ENCODE measurements around the gene S100A7A. TPM values are rescaled to one million over a fixed set of nuclear protein-coding genes. Genes with fewer than 3 reads are reported as not detected.

The S100A7A gene
- polyA plus RNA-seq, 1 donor from 2014 or later, result not detected

GRCh38 chr1:153400244-153400643 lies 16.1 kb upstream of the S100A7A start:
- Histone ChIP-seq H3K36me3 (ENCODE audit: insufficient read depth, low read length) (no peaks in the 10 kb centered on the region), H2AFZ (ENCODE audit: low read depth, low read length) (no peak overlapping the region), H3K9me2 (ENCODE audit: insufficient read depth, low read length) (no peaks in the 10 kb centered on the region), H3K9me3 (ENCODE audit: low read length) (no peaks in the 10 kb centered on the region), H3K79me2 (replicated peaks; ENCODE audit: insufficient read depth, low read length) (no peaks in the 10 kb centered on the region), H3K27ac (ENCODE audit: low read length) (no peak overlapping the region), H3K27me3 (ENCODE audit: insufficient read depth, low read depth, low read length) (no peaks in the 10 kb centered on the region), H3K4me3 (ENCODE audit: low read length) (no peak overlapping the region), H3F3A (ENCODE audit: insufficient read depth, low read length, poor library complexity, severe bottlenecking) (no peaks in the 10 kb centered on the region), H3K4me2 (ENCODE audit: low read length) (no peak overlapping the region), H4K20me1 (ENCODE audit: insufficient read depth) (no peaks in the 10 kb centered on the region), H3K9ac (ENCODE audit: low read length) (no peak overlapping the region)
- no peak for TF ChIP-seq EP300 (conservative IDR thresholded peaks at IDR 0.05; ENCODE audit: poor library complexity, severe bottlenecking)
- no peak for TF ChIP-seq REST (IDR thresholded peaks at IDR 0.05; ENCODE audit: borderline replicate concordance)
- TF ChIP-seq TAF1 (IDR thresholded peaks at IDR 0.05; ENCODE audit: low read depth), result no peak
- no peak for TF ChIP-seq EZH2 (IDR thresholded peaks at IDR 0.05; ENCODE audit: borderline replicate concordance, insufficient read depth, low read length, poor library complexity, severe bottlenecking)
- no peak for TF ChIP-seq RAD21 (conservative IDR thresholded peaks at IDR 0.05)
- TF ChIP-seq CTCF (IDR thresholded peaks at IDR 0.05; ENCODE audit: poor library complexity, severe bottlenecking), result no peak
- no peak for TF ChIP-seq MXI1 (conservative IDR thresholded peaks at IDR 0.05; ENCODE audit: poor library complexity, severe bottlenecking)
- no peak for TF ChIP-seq POLR2AphosphoS5 (IDR thresholded peaks at IDR 0.05)
- no peak for TF ChIP-seq SMC3 (conservative IDR thresholded peaks at IDR 0.05; ENCODE audit: poor library complexity)

GRCh38 chr1:153401461-153401860 lies 14.9 kb upstream of the S100A7A start:
- Histone ChIP-seq H3K9ac (ENCODE audit: low read length) (no peak overlapping the region), H4K20me1 (ENCODE audit: insufficient read depth) (no peaks in the 10 kb centered on the region), H3K4me2 (ENCODE audit: low read length) (no peak overlapping the region), H3K27ac (ENCODE audit: low read length) (no peak overlapping the region), H3K9me2 (ENCODE audit: insufficient read depth, low read length) (no peaks in the 10 kb centered on the region), H3K4me3 (ENCODE audit: low read length) (no peak overlapping the region), H3K9me3 (ENCODE audit: low read length) (no peaks in the 10 kb centered on the region), H3K36me3 (ENCODE audit: insufficient read depth, low read length) (no peaks in the 10 kb centered on the region), H2AFZ (ENCODE audit: low read depth, low read length) (no peak overlapping the region), H3F3A (ENCODE audit: insufficient read depth, low read length, poor library complexity, severe bottlenecking) (no peaks in the 10 kb centered on the region), H3K79me2 (replicated peaks; ENCODE audit: insufficient read depth, low read length) (no peaks in the 10 kb centered on the region), H3K27me3 (ENCODE audit: insufficient read depth, low read depth, low read length) (no peaks in the 10 kb centered on the region)
- no peak for TF ChIP-seq POLR2AphosphoS5 (IDR thresholded peaks at IDR 0.05)

- Histone ChIP-seq H3K79me2 (replicated peaks; ENCODE audit: insufficient read depth, low read length) (no peaks in the 10 kb centered on the region), H3K9me3 (ENCODE audit: low read length) (no peaks in the 10 kb centered on the region), H3K4me3 (ENCODE audit: low read length) (no peak overlapping the region), H3K9ac (ENCODE audit: low read length) (no peak overlapping the region), H3K36me3 (ENCODE audit: insufficient read depth, low read length) (no peaks in the 10 kb centered on the region), H3K4me2 (ENCODE audit: low read length) (no peak overlapping the region), H3F3A (ENCODE audit: insufficient read depth, low read length, poor library complexity, severe bottlenecking) (no peaks in the 10 kb centered on the region), H3K27me3 (ENCODE audit: insufficient read depth, low read depth, low read length) (no peaks in the 10 kb centered on the region), H4K20me1 (ENCODE audit: insufficient read depth) (no peaks in the 10 kb centered on the region), H2AFZ (ENCODE audit: low read depth, low read length) (no peak overlapping the region), H3K9me2 (ENCODE audit: insufficient read depth, low read length) (no peaks in the 10 kb centered on the region), H3K27ac (ENCODE audit: low read length) (no peak overlapping the region)
- TF ChIP-seq REST (IDR thresholded peaks at IDR 0.05; ENCODE audit: borderline replicate concordance) (no peak), EP300 (conservative IDR thresholded peaks at IDR 0.05; ENCODE audit: poor library complexity, severe bottlenecking) (no peak), SMC3 (conservative IDR thresholded peaks at IDR 0.05; ENCODE audit: poor library complexity) (no peak), EZH2 (IDR thresholded peaks at IDR 0.05; ENCODE audit: borderline replicate concordance, insufficient read depth, low read length, poor library complexity, severe bottlenecking) (no peak), MXI1 (conservative IDR thresholded peaks at IDR 0.05; ENCODE audit: poor library complexity, severe bottlenecking) (no peak), TAF1 (IDR thresholded peaks at IDR 0.05; ENCODE audit: low read depth) (no peak), RAD21 (conservative IDR thresholded peaks at IDR 0.05) (no peak), POLR2AphosphoS5 (IDR thresholded peaks at IDR 0.05) (no peak), CTCF (IDR thresholded peaks at IDR 0.05; ENCODE audit: poor library complexity, severe bottlenecking) (no peak)
These were observed 14.1 kb upstream of the S100A7A start for GRCh38 chr1:153402226-153402625.
